H1 (cell line): Measurements from ENCODE around the gene KPNA1. TPM values are rescaled to one million over a fixed set of nuclear protein-coding genes. Genes with fewer than 3 reads are reported as not detected.

ENCODE experiments used
- CHD7 ChIP-seq: fragments of 300-600 bp; sonication (generic); IDR thresholded peaks from 2 replicates; pipeline ENCODE4 v1.7.1; 2012; ENCODE audit warnings: low read length, moderate library complexity, mild to moderate bottlenecking, inconsistent platforms; ENCODE audit not compliant: insufficient replicate concordance
- FOSL1 ChIP-seq: IDR thresholded peaks from 2 replicates; pipeline ENCODE4 v1.6.1; 2011; ENCODE audit warnings: mild to moderate bottlenecking, low read depth, low read length, moderate library complexity; ENCODE audit not compliant: insufficient read depth
- GTF2F1 ChIP-seq: IDR thresholded peaks from 2 replicates; pipeline ENCODE4 v1.6.1; 2012; ENCODE audit warnings: low read depth, low read length, improper control_type of control experiment, borderline replicate concordance
- KDM1A ChIP-seq: fragments of 200-600, 300-600 bp; sonication (generic); IDR thresholded peaks from 2 replicates; pipeline ENCODE4 v1.7.1; 2016; ENCODE audit warnings: mild to moderate bottlenecking, low read length, borderline replicate concordance
- RAD21 ChIP-seq, 2 experiments: IDR thresholded peaks in 1 of 2; conservative IDR thresholded peaks in 1 of 2; 2 replicates each; pipeline ENCODE4 v1.6.1; 2011; ENCODE audit warnings: low read depth in 2 of 2, low read length in 2 of 2, improper control_type of control experiment in 1 of 2, inconsistent platforms in 1 of 2, mild to moderate bottlenecking in 1 of 2, moderate library complexity in 1 of 2
- SIN3A ChIP-seq, 2 experiments: IDR thresholded peaks in 1 of 2; conservative IDR thresholded peaks in 1 of 2; 2 replicates each; pipeline ENCODE4 v1.6.1; 2011 to 2012; ENCODE audit warnings: low read length in 2 of 2, improper control_type of control experiment in 1 of 2, low read depth in 1 of 2, mild to moderate bottlenecking in 1 of 2
- polyA plus RNA-seq, 7 experiments: library from polyadenylated mRNA; depleted of rRNA in 3 of 7; stranded (reverse) in 5 of 7; unstranded in 2 of 7; fragments of >200 nt in 5 of 7; fragments of 200-250 nt in 2 of 7; gene quantifications; 1 replicate in 5 of 7; 2 replicates in 1 of 7; 4 replicates in 1 of 7; pipeline versions ENCODE4 v1.2.1 to v1.2.3, GENCODE V29; 2011 to 2013; ENCODE audit warnings: missing spikeins in 2 of 7, mixed read lengths in 2 of 7
- total RNA-seq: library from RNA; stranded (reverse); fragmentation: NEBNext Ultra II Directional; extraction: Animal tissue kit (Norgen Biotek cat#: 25700); gene quantifications from 2 replicates; pipeline ENCODE4 v1.2.1, GENCODE V29; 2021

The KPNA1 gene
- total and polyA plus RNA-seq, 2 of the 8 experiments (the other 6 are each of a cell fraction or from before 2014, with no cell fraction given): 14.8 to 63.0 TPM

GRCh38 chr3:122464659-122465058, 50.1 kb downstream of the KPNA1 start (continued):
- TF ChIP-seq CHD7 (no peak), SIN3A (conservative IDR thresholded peaks at IDR 0.05 in 1 of 2, IDR thresholded peaks at IDR 0.05 in 1 of 2; ENCODE audit: low read depth in 1 of 2, low read length in 2 of 2) (no peak), RAD21 (IDR thresholded peaks at IDR 0.05 in 1 of 2, conservative IDR thresholded peaks at IDR 0.05 in 1 of 2; ENCODE audit: low read depth in 2 of 2, low read length in 2 of 2) (no peak), GTF2F1 (no peak), KDM1A (no peak), FOSL1 (no peak)
- TF ChIP-seq, all 59 proteins: peak for 0
